ENCODE data around the gene P3H2.
A peak's percentile ranks its signal among the peaks of the same experiment; 100 is the strongest.

Gene P3H2

DNA sequence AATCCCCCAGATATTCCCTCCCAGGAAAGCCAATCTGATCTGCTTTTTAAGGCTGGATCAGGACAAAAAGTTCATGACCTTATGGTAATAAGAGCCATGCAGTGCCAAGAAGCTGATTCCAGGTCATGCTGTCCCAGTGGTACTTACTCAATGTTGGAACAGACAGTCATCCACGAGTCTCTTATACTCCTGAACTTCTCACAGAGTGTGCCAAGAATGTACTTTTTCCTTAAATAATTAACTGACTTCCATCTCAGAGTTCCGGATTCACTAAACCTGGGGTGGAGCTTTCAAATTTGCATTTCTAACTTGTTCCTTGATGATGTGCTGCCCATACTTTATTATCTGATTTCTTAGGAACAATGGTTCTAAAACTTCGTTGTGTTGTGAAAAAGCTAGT lies 3.4 kb upstream of the P3H2 start:
- no peak overlapping the region for H3K4me3 ChIP-seq (ENCODE audit: low read depth, low read length)
- TF ChIP-seq, protein P1, sequence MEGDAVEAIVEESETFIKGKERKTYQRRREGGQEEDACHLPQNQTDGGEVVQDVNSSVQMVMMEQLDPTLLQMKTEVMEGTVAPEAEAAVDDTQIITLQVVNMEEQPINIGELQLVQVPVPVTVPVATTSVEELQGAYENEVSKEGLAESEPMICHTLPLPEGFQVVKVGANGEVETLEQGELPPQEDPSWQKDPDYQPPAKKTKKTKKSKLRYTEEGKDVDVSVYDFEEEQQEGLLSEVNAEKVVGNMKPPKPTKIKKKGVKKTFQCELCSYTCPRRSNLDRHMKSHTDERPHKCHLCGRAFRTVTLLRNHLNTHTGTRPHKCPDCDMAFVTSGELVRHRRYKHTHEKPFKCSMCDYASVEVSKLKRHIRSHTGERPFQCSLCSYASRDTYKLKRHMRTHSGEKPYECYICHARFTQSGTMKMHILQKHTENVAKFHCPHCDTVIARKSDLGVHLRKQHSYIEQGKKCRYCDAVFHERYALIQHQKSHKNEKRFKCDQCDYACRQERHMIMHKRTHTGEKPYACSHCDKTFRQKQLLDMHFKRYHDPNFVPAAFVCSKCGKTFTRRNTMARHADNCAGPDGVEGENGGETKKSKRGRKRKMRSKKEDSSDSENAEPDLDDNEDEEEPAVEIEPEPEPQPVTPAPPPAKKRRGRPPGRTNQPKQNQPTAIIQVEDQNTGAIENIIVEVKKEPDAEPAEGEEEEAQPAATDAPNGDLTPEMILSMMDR (IDR thresholded peaks at IDR 0.05; ENCODE audit: borderline replicate concordance, insufficient read depth, low read depth, low read length): no peak

DNA sequence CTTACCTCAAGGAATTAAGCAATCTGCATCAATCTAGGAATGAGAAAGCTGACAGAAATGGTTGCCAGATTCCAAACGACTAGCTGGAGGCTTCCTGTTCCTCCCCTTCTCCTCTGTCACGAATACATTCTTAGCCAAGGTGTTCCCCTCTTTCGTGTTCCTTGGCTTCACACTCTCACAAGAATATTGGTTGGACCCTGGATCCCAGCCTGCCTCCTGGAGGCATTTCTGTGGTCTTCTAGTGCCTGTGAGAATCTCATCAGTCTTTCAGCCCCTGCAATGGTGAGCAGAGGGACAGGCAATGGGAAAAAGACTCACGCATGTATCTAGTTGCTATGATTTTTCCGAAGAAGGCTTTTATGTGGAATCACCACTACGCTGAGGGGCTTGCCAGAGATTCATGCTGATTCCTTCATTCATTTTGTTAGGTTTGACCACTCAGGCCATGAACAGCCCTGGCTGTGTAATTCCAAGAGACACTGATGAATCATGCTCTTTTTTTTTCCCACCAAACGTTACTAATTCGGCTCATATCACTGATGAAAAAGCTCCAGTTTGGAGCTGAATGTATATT lies 1.6 kb upstream of the P3H2 start:
- TF ChIP-seq, protein P1 (IDR thresholded peaks at IDR 0.05; ENCODE audit: borderline replicate concordance, insufficient read depth, low read depth, low read length): no peak
- H3K4me3 ChIP-seq (ENCODE audit: low read depth, low read length): peak overlapping the region; percentile 97

DNA sequence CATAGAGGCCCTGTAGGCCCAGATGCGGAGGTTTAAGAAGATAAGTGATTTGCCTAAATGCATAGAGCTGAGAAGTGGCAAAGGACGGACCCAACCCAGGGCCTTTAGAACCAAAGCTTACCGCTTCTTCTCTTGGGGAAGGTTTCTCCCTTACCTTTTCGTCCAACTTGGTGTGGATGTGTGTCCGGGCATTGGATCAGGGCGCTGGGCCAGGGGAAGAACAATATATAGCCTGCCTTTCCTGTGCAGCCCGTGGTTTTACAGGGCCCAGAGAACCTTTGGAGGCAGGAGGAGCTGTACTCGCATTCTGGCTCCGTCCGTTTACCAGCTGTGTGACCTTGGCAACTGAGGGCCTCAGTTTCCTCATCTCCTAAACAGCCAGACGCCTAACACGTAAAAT lies 686 bp upstream of the P3H2 start:
- H3K4me3 ChIP-seq (ENCODE audit: low read depth, low read length): peak overlapping the region; percentile 97
- TF ChIP-seq, protein P1 (IDR thresholded peaks at IDR 0.05; ENCODE audit: borderline replicate concordance, insufficient read depth, low read depth, low read length): no peak

DNA sequence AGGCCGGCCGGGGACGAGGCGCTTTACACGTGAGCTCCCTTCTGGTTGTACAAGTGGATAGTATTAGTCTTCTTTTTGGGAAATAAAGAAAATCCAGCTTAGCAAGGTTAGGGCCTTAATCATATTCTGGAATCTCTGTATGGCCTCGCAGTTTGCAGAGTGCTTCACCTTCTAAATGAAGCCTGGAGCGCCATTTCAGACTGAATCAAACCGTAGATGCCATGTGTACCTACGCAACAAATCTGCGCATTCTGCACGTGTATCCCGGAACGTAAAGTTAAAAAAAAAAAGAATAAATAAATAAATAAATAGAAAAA lies 322 bp upstream of the P3H2 start:
- TF ChIP-seq, protein P1 (IDR thresholded peaks at IDR 0.05; ENCODE audit: borderline replicate concordance, insufficient read depth, low read depth, low read length): no peak; the same call in none of the 2 replicates
- peak overlapping the region; percentile 97 for H3K4me3 ChIP-seq (ENCODE audit: low read depth, low read length)

DNA sequence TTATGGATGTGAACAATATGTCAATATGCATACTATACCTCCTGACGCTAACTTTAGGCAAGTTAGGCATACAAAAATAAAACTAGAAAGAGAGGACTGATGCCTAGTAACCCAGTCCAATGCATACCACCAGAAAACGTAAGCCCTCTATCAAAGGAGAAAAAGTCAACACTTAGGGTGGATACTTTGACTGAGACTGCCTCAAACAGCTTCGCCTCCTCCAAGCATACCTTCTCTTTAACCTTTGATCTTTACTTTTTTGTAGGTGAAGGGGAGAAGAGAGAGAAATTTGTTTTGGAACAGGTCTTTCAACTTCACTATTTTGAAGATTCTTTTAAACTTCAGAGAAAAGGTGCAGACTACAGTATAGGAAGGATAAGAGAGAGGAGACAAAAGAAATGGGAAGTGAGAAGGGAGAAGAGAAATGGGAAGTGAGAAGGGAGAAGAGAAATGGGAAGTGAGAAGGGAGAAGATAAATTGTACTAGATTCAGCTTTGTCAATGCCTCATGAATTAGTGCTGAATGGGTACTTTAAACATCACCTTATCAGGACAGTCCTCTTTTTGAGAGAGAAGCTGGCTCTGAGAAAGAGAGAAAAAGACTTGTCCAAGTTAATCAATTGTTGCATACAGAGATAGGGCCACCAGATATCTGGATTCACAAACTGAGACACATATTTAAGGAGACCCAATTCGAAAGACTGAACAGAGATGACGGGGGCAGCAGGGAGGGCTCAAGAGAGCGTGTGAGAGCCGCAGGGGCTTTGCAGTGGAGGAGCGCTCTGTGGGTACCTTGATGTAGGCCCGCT lies 1.0 kb downstream of the P3H2 start:
- H3K4me3 ChIP-seq (ENCODE audit: low read depth, low read length): peak overlapping the region; percentile 97
- TF ChIP-seq, protein P1 (IDR thresholded peaks at IDR 0.05; ENCODE audit: borderline replicate concordance, insufficient read depth, low read depth, low read length): no peak

DNA sequence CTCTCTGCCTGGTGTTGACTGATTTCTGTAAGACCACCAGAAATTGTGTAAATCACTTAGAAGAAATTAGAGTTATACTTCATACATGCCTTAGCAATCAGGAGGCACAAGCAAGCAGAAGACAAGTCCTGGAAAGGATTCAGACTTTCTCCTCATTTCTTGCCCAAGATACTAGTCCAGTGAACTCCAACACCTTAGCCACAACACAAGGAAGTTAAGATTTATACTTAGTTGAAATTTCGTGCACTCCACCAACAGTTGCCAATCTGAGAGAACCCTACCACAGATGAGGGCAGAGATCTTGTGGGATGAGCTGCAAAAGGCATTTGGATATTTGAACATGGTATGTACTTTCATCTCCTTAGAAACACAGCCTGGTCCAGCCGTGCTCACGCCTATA lies 2.3 kb downstream of the P3H2 start:
- TF ChIP-seq, protein P1 (IDR thresholded peaks at IDR 0.05; ENCODE audit: borderline replicate concordance, insufficient read depth, low read depth, low read length): no peak
- peak overlapping the region; percentile 67 for H3K4me3 ChIP-seq (ENCODE audit: low read depth, low read length)

DNA sequence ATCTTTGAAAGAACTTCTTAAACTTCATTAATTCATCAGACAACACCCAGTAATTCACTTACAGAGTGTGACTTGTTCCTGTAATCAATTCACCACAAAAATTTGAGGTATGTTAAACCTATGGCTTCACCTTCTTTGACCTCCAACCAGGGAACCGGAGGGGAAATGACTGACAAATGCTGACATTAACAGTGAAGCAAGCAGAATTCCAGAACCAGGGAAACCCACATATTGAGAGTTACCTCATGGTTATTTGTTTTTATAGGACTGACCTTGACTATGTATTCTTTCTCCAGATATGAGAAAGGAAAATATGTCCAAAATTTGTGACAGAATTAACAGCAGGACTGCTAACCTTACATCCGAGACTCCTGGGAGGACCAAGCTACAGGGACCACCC lies 2.7 kb downstream of the P3H2 start:
- TF ChIP-seq, protein P1 (IDR thresholded peaks at IDR 0.05; ENCODE audit: borderline replicate concordance, insufficient read depth, low read depth, low read length): no peak
- peak overlapping the region; percentile 67 for H3K4me3 ChIP-seq (ENCODE audit: low read depth, low read length)
